Thoracic aorta (tissue), 2 donors: ENCODE data around the gene DYRK4. TPM values are rescaled to one million over a fixed set of nuclear protein-coding genes. Genes with fewer than 3 reads are reported as not detected.

ENCODE experiments used
- ATAC-seq: fragments of 150-250 bp; one replicate; pipeline ENCODE4 v1.8.0; 2017; ENCODE audit warnings: low read depth; ENCODE audit not compliant: insufficient number of reproducible peaks, low FRiP score
- DNase-seq: peaks from one replicate; pipeline ENCODE4 v3.0.0-alpha.2; 2020; ENCODE audit warnings: low spot score
- H3K27ac ChIP-seq, 2 donors: fragments of 200-600 bp; sonication (generic); 1 replicate in 1 of 2; 2 replicates in 1 of 2; pipeline ENCODE4 v1.5.1; 2016; ENCODE audit warnings: mild to moderate bottlenecking in 2 of 2, moderate library complexity in 2 of 2
- H3K27me3 ChIP-seq: fragments of 200-600 bp; sonication (generic); replicated peaks from 2 replicates; pipeline ENCODE4 v1.6.0; 2016; ENCODE audit warnings: mild to moderate bottlenecking; ENCODE audit not compliant: insufficient read depth
- H3K36me3 ChIP-seq: fragments of 200-600 bp; sonication (generic); one replicate; pipeline ENCODE4 v1.5.1; 2016
- H3K4me1 ChIP-seq, 2 donors: fragments of 200-600 bp; sonication (generic); 1 replicate in 1 of 2; 2 replicates in 1 of 2; pipeline versions ENCODE4 v1.5.1 to v1.6.0; 2016; ENCODE audit warnings: low read depth in 2 of 2, mild to moderate bottlenecking in 1 of 2; ENCODE audit not compliant: control insufficient read depth in 1 of 2
- H3K4me3 ChIP-seq: fragments of 200-600 bp; sonication (generic); 2 replicates; pipeline ENCODE4 v1.5.1; 2016; ENCODE audit warnings: mild to moderate bottlenecking
- H3K9me3 ChIP-seq: fragments of 200-600 bp; sonication (generic); 2 replicates; pipeline ENCODE4 v1.5.1; 2016
- CTCF ChIP-seq: fragments of 200-600 bp; sonication (generic); IDR thresholded peaks from one replicate; pipeline ENCODE4 v1.5.1; 2019; ENCODE audit warnings: antibody characterized with exemption
- total RNA-seq, 2 donors: library from RNA; depleted of rRNA; stranded (reverse); fragments of >200 nt; gene quantifications; one replicate each; pipeline versions ENCODE4 v1.1.0 to v1.2.3, GENCODE V29; 2016

Gene DYRK4
- total RNA-seq, 2 donors from 2014 or later = 30.5 to 38.2 TPM

- DNase-seq (no peak), ATAC-seq (no peak)
- no peaks in the 10 kb centered on the region for H3K9me3 ChIP-seq
- TF ChIP-seq CTCF = no peak
- H3K36me3 ChIP-seq = no peaks in the 10 kb centered on the region
- H3K27ac ChIP-seq = no peak overlapping the region
- H3K4me3 ChIP-seq = no peak overlapping the region
- no peaks in the 10 kb centered on the region for H3K27me3 ChIP-seq
- no peaks in the 10 kb centered on the region for H3K4me1 ChIP-seq
Measured at GRCh38 chr12:4572680-4573079, 10.7 kb downstream of the DYRK4 start.

GRCh38 chr12:4579305-4580102, 17.5 kb downstream of the DYRK4 start:
- no peak for TF ChIP-seq CTCF
- no peak for ATAC-seq
- Histone ChIP-seq H3K27ac (no peak overlapping the region), H3K9me3 (no peaks in the 10 kb centered on the region), H3K4me3 (no peak overlapping the region), H3K27me3 (no peaks in the 10 kb centered on the region), H3K36me3 (no peaks in the 10 kb centered on the region), H3K4me1 (no peaks in the 10 kb centered on the region)
- no peak for DNase-seq

GRCh38 chr12:4580281-4580688, 18.3 kb downstream of the DYRK4 start:
- Histone ChIP-seq H3K27me3 (no peaks in the 10 kb centered on the region), H3K4me3 (no peak overlapping the region), H3K9me3 (no peaks in the 10 kb centered on the region), H3K4me1 (no peaks in the 10 kb centered on the region), H3K36me3 (no peaks in the 10 kb centered on the region), H3K27ac (no peak overlapping the region)
- DNase-seq = no peak
- no peak for ATAC-seq
- TF ChIP-seq CTCF = no peak

- TF ChIP-seq CTCF = no peak
- Histone ChIP-seq H3K27ac (no peak overlapping the region), H3K9me3 (no peaks in the 10 kb centered on the region), H3K4me3 (no peak overlapping the region), H3K27me3 (no peaks in the 10 kb centered on the region), H3K4me1 (no peaks in the 10 kb centered on the region), H3K36me3 (no peaks in the 10 kb centered on the region)
- ATAC-seq = no peak
- no peak for DNase-seq
Measured at GRCh38 chr12:4584281-4584680, 22.3 kb downstream of the DYRK4 start.

- DNase-seq (no peak), ATAC-seq (no peak)
- H3K36me3 ChIP-seq = no peaks in the 10 kb centered on the region
- H3K9me3 ChIP-seq = no peaks in the 10 kb centered on the region
- H3K27me3 ChIP-seq = no peaks in the 10 kb centered on the region
- H3K4me3 ChIP-seq = no peak overlapping the region
- no peaks in the 10 kb centered on the region for H3K4me1 ChIP-seq
- TF ChIP-seq CTCF = no peak
- no peak overlapping the region for H3K27ac ChIP-seq
Measured at GRCh38 chr12:4584896-4585295, 22.9 kb downstream of the DYRK4 start.
